Hippocampal formation (tissue), 2 donors: ENCODE measurements around the gene ACAD10.
"Not testable (repeated sequence)": the region's sequence is repeated elsewhere in the genome, so short reads cannot be mapped to it uniquely, and the experiment has no call there.

Experiments used
- DNase-seq, 2 donors: peaks; one replicate each; lab custom pipeline; 2025; lab: John Stamatoyannopoulos, UW

The ACAD10 gene

DNA sequence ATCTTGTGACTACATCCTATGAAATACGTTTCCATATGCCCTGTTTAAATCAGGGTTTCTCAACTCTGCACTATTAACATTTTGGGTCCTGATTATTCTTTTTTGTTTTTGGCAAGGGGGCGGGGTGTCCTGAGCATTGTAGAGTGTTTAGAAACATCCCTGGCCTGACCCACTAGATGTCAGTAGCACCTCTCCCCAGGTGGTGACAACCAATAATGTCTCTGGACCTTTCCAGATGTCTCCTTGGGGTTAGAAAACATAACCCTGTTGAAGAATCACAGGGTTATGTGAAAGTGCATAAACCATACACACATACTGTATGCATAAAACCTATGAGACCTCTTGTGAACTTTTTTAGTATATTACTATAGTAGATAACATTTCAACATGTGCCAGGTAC is 1.4 kb downstream of the ACAD10 start:
- DNase-seq = no peak

DNA sequence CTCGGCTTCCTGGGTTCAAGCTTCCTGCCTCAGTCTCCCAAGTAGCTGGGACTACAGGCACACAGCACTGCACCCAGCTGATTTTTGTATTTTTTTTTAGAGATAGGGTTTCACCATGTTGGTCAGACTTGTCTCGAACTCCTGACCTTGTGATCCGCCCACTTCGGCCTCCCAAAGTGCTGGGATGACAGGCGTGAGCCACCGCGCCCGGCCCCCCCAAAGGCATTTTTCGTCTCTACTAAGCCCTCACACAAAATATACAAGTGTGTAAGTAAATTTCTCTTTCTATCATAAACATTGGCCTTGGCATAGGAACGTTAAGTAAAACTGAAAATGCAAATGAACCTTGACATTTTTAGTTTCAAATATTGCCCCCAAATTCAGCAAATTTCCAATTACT is 2.1 kb downstream of the ACAD10 start:
- no peak for DNase-seq

DNA sequence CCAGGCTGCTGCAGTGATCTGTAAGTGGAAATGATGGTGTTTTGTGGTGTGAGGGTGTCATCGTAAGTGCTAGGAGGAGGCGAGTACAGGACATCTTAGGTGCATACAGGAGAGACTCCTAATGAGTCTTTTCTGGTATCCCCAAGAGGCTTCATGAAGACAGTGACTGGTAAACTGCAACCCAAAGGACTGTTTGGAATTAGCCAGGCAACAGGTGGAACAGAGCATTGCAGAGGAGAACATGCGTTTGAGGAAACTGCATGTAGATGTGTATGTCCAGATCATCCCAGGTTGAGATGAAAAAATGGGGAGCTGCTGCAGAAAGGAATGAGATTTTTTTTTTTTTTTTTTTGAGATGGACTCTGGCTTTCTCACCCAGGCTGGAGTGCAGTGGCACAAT is 5.4 kb downstream of the ACAD10 start:
- no peak for DNase-seq

- DNase-seq = no peak
Observed at GRCh38 chr12:111692575-111693210, 6.8 kb downstream of the ACAD10 start.

- DNase-seq = no peak
Observed at GRCh38 chr12:111693818-111694217, 8.0 kb downstream of the ACAD10 start.

- DNase-seq = no peak
Observed at GRCh38 chr12:111699962-111700361, 14.1 kb downstream of the ACAD10 start.

DNA sequence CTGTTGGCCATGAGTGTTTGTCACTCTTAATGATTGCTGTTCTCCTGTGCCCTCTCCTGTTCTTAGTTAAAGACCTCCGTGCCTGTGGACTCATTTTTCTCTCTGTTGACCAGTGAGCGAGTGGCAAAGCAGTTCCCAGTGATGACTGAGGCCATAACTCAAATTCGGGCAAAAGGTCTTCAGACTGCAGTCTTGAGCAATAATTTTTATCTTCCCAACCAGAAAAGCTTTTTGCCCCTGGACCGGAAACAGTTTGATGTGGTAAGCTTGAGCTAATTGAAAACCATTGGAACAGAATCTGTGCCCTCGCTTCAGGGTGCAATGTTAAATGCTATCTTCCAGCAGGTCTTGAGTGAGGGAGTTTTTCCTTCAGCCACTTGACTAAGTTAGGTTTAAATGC is 19.8 kb downstream of the ACAD10 start:
- no peak for DNase-seq

- no peak for DNase-seq
Observed at GRCh38 chr12:111706145-111706544, 20.3 kb downstream of the ACAD10 start.

DNA sequence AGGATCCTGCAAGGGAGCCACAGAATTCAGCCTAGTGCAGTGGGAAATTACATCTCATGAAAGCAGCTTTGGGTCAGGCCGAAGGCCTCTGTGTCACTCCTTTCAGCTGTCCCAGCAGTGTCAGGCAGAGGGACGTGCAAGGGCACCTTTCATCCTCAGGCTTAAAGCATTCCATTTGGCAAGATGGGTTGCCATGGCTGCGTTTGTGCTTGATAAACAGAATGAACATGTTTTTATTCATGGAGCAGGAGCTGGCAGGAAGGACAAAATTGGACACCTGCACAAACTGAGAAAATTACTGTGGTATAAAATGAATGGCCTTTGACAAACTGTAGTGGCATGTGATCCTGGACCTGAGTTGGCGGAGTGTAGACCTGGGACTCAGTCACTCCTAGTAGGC is 29.4 kb downstream of the ACAD10 start:
- peak in 1 of 2 donors; percentile 6 for DNase-seq

- not testable (repeated sequence) for DNase-seq
Observed at GRCh38 chr12:111719316-111719715, 33.5 kb downstream of the ACAD10 start.

GRCh38 chr12:111720457-111720856 is 34.6 kb downstream of the ACAD10 start:
- no peak for DNase-seq

- not testable (repeated sequence) for DNase-seq
Observed at GRCh38 chr12:111723646-111724360, 38.0 kb downstream of the ACAD10 start.

DNA sequence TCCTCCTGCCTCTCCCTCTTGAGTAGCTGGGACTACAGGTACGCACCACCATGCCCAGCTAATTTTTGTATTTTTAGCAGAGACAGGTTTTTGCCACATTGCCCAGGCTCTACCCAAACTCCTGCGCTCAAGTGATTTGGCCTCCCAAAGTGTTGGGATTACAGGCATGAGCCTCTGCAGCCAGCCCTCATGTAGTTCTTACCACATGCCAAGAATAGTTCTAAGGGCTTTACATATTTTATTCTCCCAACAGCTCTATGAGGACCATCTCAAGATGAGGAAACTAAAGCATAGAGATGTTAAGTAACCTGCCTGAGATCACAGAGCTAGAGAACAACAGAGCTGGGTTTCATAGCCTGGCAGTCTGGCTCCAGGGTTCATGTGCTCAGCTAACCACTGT is 42.9 kb downstream of the ACAD10 start:
- no peak for DNase-seq

GRCh38 chr12:111730420-111730819 is 44.6 kb downstream of the ACAD10 start:
- DNase-seq = no peak

- no peak for DNase-seq
Observed at GRCh38 chr12:111732786-111733185, 46.9 kb downstream of the ACAD10 start.

DNA sequence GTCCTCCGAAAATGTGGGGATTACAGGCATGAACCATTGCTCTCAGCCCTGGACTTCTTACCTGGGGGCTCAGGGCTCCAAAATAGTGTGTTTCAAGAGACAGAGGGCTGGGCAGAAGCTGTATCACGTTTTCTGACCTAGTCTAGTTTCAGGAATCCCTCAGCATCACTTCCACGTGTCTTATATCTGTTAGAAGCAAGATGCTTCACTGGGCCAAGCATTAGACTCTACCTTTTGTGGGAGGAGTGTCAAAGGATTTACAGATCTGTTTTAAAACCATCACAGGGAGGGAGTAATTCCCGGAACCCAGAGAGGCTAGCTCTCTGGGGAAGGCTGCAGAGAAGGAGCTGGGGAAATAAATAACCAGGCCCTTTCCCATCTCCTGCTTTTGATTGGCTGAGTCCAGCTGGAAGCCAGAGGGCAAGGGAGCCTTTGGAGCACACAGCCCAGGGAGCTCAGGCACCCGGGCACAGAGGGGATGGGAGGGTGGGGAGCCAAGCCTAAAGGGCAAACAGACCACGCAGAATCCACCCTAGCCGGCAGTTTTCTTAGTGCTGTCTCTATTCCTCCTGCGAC is 47.6 kb downstream of the ACAD10 start:
- no peak for DNase-seq

DNA sequence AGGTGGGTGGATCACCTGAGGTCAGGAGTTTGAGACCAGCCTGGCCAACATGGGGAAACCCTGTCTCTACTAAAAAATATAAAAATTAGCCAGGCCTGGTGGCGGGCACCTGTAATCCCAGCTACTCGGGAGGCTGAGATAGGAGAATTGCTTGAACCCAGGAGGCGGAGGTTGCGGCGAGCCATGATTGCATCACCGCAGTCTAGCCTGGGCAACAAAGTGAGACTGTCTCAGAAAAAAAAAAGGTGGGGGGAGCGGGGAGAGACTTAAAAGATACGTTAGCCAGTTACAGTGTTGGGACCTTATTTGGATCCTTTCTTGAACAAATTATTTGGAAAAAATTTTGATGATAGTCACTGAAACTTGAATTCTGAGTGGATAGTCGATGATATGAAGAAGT is 53.7 kb downstream of the ACAD10 start:
- DNase-seq = not testable (repeated sequence)

- DNase-seq = no peak
Observed at GRCh38 chr12:111741235-111741812, 55.5 kb downstream of the ACAD10 start.

DNA sequence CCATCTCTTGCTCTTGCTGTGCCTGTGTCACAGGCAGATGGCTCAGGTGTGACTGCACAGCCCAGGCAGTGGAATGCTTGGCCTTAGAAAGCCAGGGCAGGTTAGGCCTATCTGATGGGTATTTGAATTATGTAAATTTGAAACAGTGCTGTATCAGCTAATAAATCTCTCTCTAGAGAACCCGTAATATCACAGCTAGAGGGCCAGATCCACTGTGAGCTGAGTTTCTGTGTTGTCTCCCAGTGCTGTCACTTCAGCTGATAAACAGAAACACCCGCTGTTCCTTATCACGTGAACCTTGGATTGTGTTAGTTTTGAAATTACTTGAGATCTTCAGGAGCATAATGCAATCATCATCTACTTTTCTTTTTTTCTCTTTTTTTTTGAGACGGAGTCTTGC is 59.4 kb downstream of the ACAD10 start:
- no peak for DNase-seq

DNA sequence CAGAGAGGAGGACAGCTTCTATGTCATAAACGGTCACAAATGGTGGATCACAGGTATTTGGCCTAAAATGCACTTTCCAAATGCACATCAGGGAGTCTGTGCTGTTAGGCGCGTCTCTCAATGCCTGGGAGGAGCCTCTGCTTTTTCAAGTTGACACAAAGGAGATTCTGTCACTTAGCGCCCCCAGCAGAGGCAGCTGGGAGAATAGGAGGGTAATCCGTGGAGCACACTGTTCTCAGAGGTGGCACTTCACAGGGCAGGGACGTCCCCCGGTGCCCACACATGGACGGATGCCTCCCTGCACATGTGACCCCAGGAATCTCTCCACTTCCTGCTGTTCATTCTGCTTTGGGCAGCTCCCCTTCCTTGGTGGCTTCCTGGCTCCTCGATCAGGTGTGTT is 61.5 kb downstream of the ACAD10 start:
- no peak for DNase-seq

DNA sequence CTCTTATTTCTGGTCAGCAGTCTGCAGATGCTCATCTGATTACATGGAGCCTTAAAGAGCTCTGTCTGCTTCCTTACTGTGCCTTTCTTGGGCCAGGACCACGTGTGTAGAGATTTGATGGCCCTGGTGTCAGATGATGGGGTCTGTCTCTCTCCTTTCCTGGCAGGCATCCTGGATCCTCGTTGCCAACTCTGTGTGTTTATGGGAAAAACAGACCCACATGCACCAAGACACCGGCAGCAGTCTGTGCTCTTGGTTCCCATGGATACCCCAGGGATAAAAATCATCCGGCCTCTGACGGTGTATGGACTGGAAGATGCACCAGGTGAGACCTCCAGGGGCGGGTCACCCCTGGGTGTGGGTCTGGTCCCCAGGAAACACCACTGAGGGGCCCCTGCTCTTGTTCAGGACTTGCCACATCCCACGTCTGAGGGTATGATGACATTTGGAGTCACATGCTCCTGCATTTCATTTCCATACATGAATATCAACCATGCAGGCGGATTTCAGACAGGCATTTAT is 62.4 kb downstream of the ACAD10 start:
- DNase-seq = no peak

GRCh38 chr12:111748867-111749266 is 63.0 kb downstream of the ACAD10 start:
- no peak for DNase-seq

DNA sequence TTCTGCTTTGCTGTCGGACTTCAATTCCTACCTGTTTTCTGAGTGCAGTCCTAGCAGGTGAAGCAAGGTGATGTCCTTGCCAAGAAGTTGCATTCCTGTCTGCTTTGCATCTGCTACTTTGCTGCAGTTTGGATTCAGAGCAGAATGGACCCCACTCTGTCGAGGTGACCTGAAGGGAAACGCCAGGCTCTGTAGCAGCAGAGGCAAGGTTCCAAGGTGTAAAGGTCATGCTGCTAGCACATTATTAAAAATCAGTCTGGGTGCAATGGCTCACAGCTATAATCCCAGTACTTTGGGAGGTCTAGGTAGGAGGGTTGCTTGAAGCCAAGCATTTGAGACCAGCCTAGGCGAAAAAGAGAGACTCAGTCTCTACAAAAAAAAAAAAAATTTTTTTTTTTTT is 63.5 kb downstream of the ACAD10 start:
- DNase-seq = no peak
